ENCODE measurements around the gene ASPG.
A peak's percentile ranks its signal among the peaks of the same experiment; 100 is the strongest.

The ASPG gene

GRCh38 chr14:104135121-104135903 is 49.8 kb downstream of the ASPG start:
- H3K4me3 ChIP-seq (ENCODE audit: low read depth, low read length), result peak overlapping the region; percentile 28

- H3K4me3 ChIP-seq (ENCODE audit: low read depth, low read length), result peak overlapping the region; percentile 35
These were observed 50.5 kb downstream of the ASPG start for GRCh38 chr14:104135904-104136471.

GRCh38 chr14:104136472-104137296 is 51.2 kb downstream of the ASPG start:
- H3K4me3 ChIP-seq (ENCODE audit: low read depth, low read length), result peak overlapping the region; percentile 35

- H3K4me3 ChIP-seq (ENCODE audit: low read depth, low read length), result peak overlapping the region; percentile 43
These were observed 52.0 kb downstream of the ASPG start for GRCh38 chr14:104137297-104138097.

- H3K4me3 ChIP-seq (ENCODE audit: low read depth, low read length), result peak within 1 kb of the TSS; percentile 60
These were observed 52.7 kb downstream of the ASPG start, which contains the start of gene KIF26A for GRCh38 chr14:104138098-104138717. Gene KIF26A (plus strand): TSS chr14:104138587. CDS start chr14:104138723, 136 bp downstream.

GRCh38 chr14:104138718-104139459 is 53.4 kb downstream of the ASPG start:
- peak overlapping the region; percentile 60 for H3K4me3 ChIP-seq (ENCODE audit: low read depth, low read length)

- peak overlapping the region; percentile 60 for H3K4me3 ChIP-seq (ENCODE audit: low read depth, low read length)
These were observed 54.1 kb downstream of the ASPG start for GRCh38 chr14:104139460-104140212.

GRCh38 chr14:104140213-104140462 is 54.6 kb downstream of the ASPG start:
- H3K4me3 ChIP-seq (ENCODE audit: low read depth, low read length), result no peak overlapping the region

GRCh38 chr14:104140463-104141331 is 55.2 kb downstream of the ASPG start:
- H3K4me3 ChIP-seq (ENCODE audit: low read depth, low read length), result no peak overlapping the region

- no peak overlapping the region for H3K4me3 ChIP-seq (ENCODE audit: low read depth, low read length)
These were observed 56.2 kb downstream of the ASPG start for GRCh38 chr14:104141621-104142091.

GRCh38 chr14:104142136-104142945 is 56.8 kb downstream of the ASPG start:
- H3K4me3 ChIP-seq (ENCODE audit: low read depth, low read length), result no peak overlapping the region

GRCh38 chr14:104142946-104143470 is 57.5 kb downstream of the ASPG start:
- H3K4me3 ChIP-seq (ENCODE audit: low read depth, low read length), result no peak overlapping the region

GRCh38 chr14:104143521-104144452 is 58.3 kb downstream of the ASPG start:
- H3K4me3 ChIP-seq (ENCODE audit: low read depth, low read length), result no peak overlapping the region

GRCh38 chr14:104144453-104144790 is 58.9 kb downstream of the ASPG start:
- no peak overlapping the region for H3K4me3 ChIP-seq (ENCODE audit: low read depth, low read length)

- no peak overlapping the region for H3K4me3 ChIP-seq (ENCODE audit: low read depth, low read length)
These were observed 59.7 kb downstream of the ASPG start for GRCh38 chr14:104144911-104145825.
